Kidney (tissue), 14 donors: ENCODE results near the gene POLR2A. TPM values are rescaled to one million over a fixed set of nuclear protein-coding genes. Genes with fewer than 3 reads are reported as not detected.
"Not testable (repeated sequence)": the region's sequence is repeated elsewhere in the genome, so short reads cannot be mapped to it uniquely, and the experiment has no call there.

Experiments used
- DNase-seq, 5 donors: peaks; one replicate each; pipeline ENCODE4 v3.0.0-alpha.2; 2013 to 2020
- FAIRE-seq: peaks from 2 replicates; lab custom pipeline; 2012; peaks lifted over from hg19 to GRCh38; lab: Jason Lieb, UNC
- H3K27ac ChIP-seq, 2 donors: one replicate each; pipeline ENCODE4 v1.7.0; 2013; ENCODE audit warnings: low read depth in 2 of 2, low read length in 2 of 2, inconsistent platforms in 1 of 2
- H3K27me3 ChIP-seq: one replicate; pipeline ENCODE4 v1.7.1; 2013; ENCODE audit warnings: low read length, inconsistent platforms; ENCODE audit not compliant: control insufficient read depth, insufficient read depth
- H3K36me3 ChIP-seq, 3 donors: one replicate each; pipeline versions ENCODE4 v1.7.0 to v1.7.1; 2013; ENCODE audit warnings: low read length in 3 of 3, control low read depth in 1 of 3, inconsistent platforms in 1 of 3; ENCODE audit not compliant: insufficient read depth in 3 of 3, control insufficient read depth in 2 of 3
- H3K4me1 ChIP-seq, 3 donors: one replicate each; pipeline versions ENCODE4 v1.7.0 to v1.7.1; 2013; ENCODE audit warnings: low read length in 3 of 3, inconsistent platforms in 1 of 3, low read depth in 1 of 3; ENCODE audit not compliant: control insufficient read depth in 2 of 3, insufficient read depth in 2 of 3
- H3K4me3 ChIP-seq, 3 donors: one replicate each; pipeline versions ENCODE4 v1.7.0 to v1.8.1; 2013; ENCODE audit warnings: low read length in 3 of 3, control low read depth in 1 of 3, inconsistent platforms in 1 of 3
- H3K9ac ChIP-seq, 3 donors: one replicate each; pipeline versions ENCODE4 v1.7.0 to v1.7.1; 2013; ENCODE audit warnings: low read length in 3 of 3, control low read depth in 1 of 3, inconsistent platforms in 1 of 3
- H3K9me3 ChIP-seq, 3 donors: one replicate each; pipeline versions ENCODE4 v1.7.0 to v1.7.1; 2013; ENCODE audit warnings: low read length in 3 of 3, control low read depth in 1 of 3, inconsistent platforms in 1 of 3; ENCODE audit not compliant: control insufficient read depth in 2 of 3, insufficient read depth in 1 of 3
- intact Hi-C: fragments of 100-400 bp; cut with DNase I; formaldehyde crosslinking; loops from one replicate; pipeline ENCODE4 v1.11.1; 2022
- polyA plus RNA-seq: library from polyadenylated mRNA; stranded (reverse); fragments of 350-450 nt; fragmentation: Illumina TruSeq; extraction: RNeasy Lipid Tissue Mini Kit (QIAGEN cat#74804); gene quantifications from one replicate; pipeline ENCODE4 v1.2.3, GENCODE V29; 2014; ENCODE audit warnings: low read depth, low replicate concordance; ENCODE audit not compliant: insufficient read depth
- total RNA-seq: library from RNA; stranded (reverse); fragmentation: NEBNext Ultra II Directional; extraction: Animal tissue kit (Norgen Biotek cat#: 25700); gene quantifications from one replicate; pipeline ENCODE4 v1.2.1, GENCODE V29; 2021
- TF ChIP-seq, protein P1 (sequence below): IDR thresholded peaks from 3 replicates; pipeline ENCODE4 v1.5.1; 2012; ENCODE audit warnings: mild to moderate bottlenecking, moderate library complexity, borderline replicate concordance; ENCODE audit not compliant: insufficient read depth; ENCODE audit errors: extremely low read depth
- donor health status: control.
- donor health status: control.
- donor health status: control.
- donor health status: control.
- donor health status: control.
- donor health status: DM: yes; HTN: yes; CAD: no.
- donor health status: Normal renal cell carcinoma (clear cell type).

Gene POLR2A
- total and polyA plus RNA-seq, 2 donors from 2014 or later, result 18.6 to 133 TPM

GRCh38 chr17:7471729-7472128 is 12.4 kb upstream of the POLR2A start:
- Histone ChIP-seq H3K4me3 (no peak overlapping the region), H3K27ac (no peak overlapping the region), H3K27me3 (no peaks in the 10 kb centered on the region), H3K9ac (no peak overlapping the region), H3K36me3 (no peaks in the 10 kb centered on the region), H3K4me1 (peaks cover 0 to 15% (median 13%) of the 10 kb centered on the region in 3 donors), H3K9me3 (no peaks in the 10 kb centered on the region)
- intact Hi-C loops, result no loop called here
- peak in 1 of 5 donors; percentile 6 for DNase-seq
- TF ChIP-seq, protein P1, sequence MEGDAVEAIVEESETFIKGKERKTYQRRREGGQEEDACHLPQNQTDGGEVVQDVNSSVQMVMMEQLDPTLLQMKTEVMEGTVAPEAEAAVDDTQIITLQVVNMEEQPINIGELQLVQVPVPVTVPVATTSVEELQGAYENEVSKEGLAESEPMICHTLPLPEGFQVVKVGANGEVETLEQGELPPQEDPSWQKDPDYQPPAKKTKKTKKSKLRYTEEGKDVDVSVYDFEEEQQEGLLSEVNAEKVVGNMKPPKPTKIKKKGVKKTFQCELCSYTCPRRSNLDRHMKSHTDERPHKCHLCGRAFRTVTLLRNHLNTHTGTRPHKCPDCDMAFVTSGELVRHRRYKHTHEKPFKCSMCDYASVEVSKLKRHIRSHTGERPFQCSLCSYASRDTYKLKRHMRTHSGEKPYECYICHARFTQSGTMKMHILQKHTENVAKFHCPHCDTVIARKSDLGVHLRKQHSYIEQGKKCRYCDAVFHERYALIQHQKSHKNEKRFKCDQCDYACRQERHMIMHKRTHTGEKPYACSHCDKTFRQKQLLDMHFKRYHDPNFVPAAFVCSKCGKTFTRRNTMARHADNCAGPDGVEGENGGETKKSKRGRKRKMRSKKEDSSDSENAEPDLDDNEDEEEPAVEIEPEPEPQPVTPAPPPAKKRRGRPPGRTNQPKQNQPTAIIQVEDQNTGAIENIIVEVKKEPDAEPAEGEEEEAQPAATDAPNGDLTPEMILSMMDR, result no peak
- no peak for FAIRE-seq

DNA sequence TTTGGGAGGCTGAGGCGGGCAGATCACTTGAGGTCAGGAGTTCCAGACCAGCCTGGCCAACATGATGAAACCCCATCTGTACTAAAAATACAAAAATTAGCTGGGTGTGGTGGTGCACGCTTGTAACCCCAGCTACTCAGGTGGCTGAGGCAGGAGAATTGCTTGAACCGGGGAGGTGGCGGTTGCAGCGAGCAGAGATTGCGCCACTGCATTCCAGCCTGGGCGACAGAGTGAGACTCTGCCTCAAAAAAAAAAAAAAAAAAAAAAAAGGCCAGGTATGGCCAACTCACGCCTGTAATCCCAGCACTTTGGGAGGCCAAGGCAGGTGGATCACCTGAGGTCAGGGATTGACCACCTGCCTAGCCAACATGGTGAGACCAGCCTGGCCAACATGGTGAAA is 9.4 kb upstream of the POLR2A start:
- H3K9ac ChIP-seq, H3K9me3 ChIP-seq, H3K27ac ChIP-seq, H3K36me3 ChIP-seq, FAIRE-seq, H3K27me3 ChIP-seq, H3K4me3 ChIP-seq, intact Hi-C loops: not testable (repeated sequence)
- DNase-seq, result peak in 1 of 5 donors; percentile 15
- H3K4me1 ChIP-seq, result peaks cover 0 to 30% (median 15%) of the 10 kb centered on the region in 3 donors

GRCh38 chr17:7475764-7476422 is 8.3 kb upstream of the POLR2A start:
- peak in 1 of 5 donors; percentile 59 for DNase-seq
- H3K9ac ChIP-seq, result peak overlapping the region in 1 of 3 donors; percentile 31
- H3K4me3 ChIP-seq, result peak overlapping the region in 1 of 3 donors; percentile 3
- no peaks in the 10 kb centered on the region for H3K27me3 ChIP-seq
- H3K36me3 ChIP-seq, result no peaks in the 10 kb centered on the region
- H3K27ac ChIP-seq, result peak overlapping the region; percentile 5 to 9
- TF ChIP-seq, protein P1, result no peak
- H3K4me1 ChIP-seq, result peaks cover 2 to 35% (median 15%) of the 10 kb centered on the region in 3 donors
- H3K9me3 ChIP-seq, result no peaks in the 10 kb centered on the region
- intact Hi-C loops, result no loop called here
- no peak for FAIRE-seq

- Histone ChIP-seq H3K36me3 (no peaks in the 10 kb centered on the region), H3K27ac (peak overlapping the region; percentile 5 to 99), H3K9me3 (no peaks in the 10 kb centered on the region), H3K9ac (peak overlapping the region in 1 of 3 donors; percentile 35), H3K27me3 (no peaks in the 10 kb centered on the region), H3K4me3 (peak overlapping the region in 1 of 3 donors; percentile 91), H3K4me1 (peaks cover 2 to 37% (median 15%) of the 10 kb centered on the region in 3 donors)
- intact Hi-C loops, result no loop called here
- FAIRE-seq, result no peak
- DNase-seq, result peak in 1 of 5 donors; percentile 12
- TF ChIP-seq, protein P1, result no peak
Measured at GRCh38 chr17:7476494-7476893, 7.7 kb upstream of the POLR2A start.
